Measurements from ENCODE around the gene DBNDD1. TPM values are rescaled to one million over a fixed set of nuclear protein-coding genes. Genes with fewer than 3 reads are reported as not detected.

DBNDD1 gene
- total RNA-seq, 1 donor from 2014 or later, result 7.0 TPM

GRCh38 chr16:90053902-90054500 lies 34.7 kb upstream of the DBNDD1 start:
- Histone ChIP-seq H3K27me3 (no peaks in the 10 kb centered on the region), H3K27ac (no peak overlapping the region), H3K36me3 (no peaks in the 10 kb centered on the region), H3K4me3 (no peak overlapping the region), H3K9me3 (no peaks in the 10 kb centered on the region), H3K4me1 (no peaks in the 10 kb centered on the region)
- ATAC-seq (peak; percentile 47), DNase-seq (no peak)
- no peak for TF ChIP-seq CTCF (IDR thresholded peaks at IDR 0.05)
- intact Hi-C loops (cut with DNase I), result no loop called here

GRCh38 chr16:90050969-90051368 lies 31.7 kb upstream of the DBNDD1 start:
- H3K36me3 ChIP-seq, result no peaks in the 10 kb centered on the region
- no peak overlapping the region for H3K4me3 ChIP-seq
- ATAC-seq (no peak), DNase-seq (peak; percentile 26)
- intact Hi-C loops (cut with DNase I), result no loop called here
- no peaks in the 10 kb centered on the region for H3K9me3 ChIP-seq
- no peak for TF ChIP-seq CTCF (IDR thresholded peaks at IDR 0.05)
- no peaks in the 10 kb centered on the region for H3K27me3 ChIP-seq
- H3K27ac ChIP-seq, result no peak overlapping the region
- peaks cover 13% of the 10 kb centered on the region for H3K4me1 ChIP-seq

- Histone ChIP-seq H3K36me3 (no peaks in the 10 kb centered on the region), H3K27me3 (no peaks in the 10 kb centered on the region), H3K27ac (no peak overlapping the region), H3K4me3 (no peak overlapping the region), H3K4me1 (peaks cover 13% of the 10 kb centered on the region), H3K9me3 (no peaks in the 10 kb centered on the region)
- no peak for ATAC-seq
- intact Hi-C loops (cut with DNase I), result no loop called here
- peak; percentile 26 for DNase-seq
- no peak for TF ChIP-seq CTCF (IDR thresholded peaks at IDR 0.05)
Measured at GRCh38 chr16:90048737-90049330, 29.6 kb upstream of the DBNDD1 start.

- Histone ChIP-seq H3K4me1 (peaks cover 13% of the 10 kb centered on the region), H3K9me3 (no peaks in the 10 kb centered on the region), H3K4me3 (no peak overlapping the region), H3K27ac (no peak overlapping the region), H3K36me3 (peaks cover 4% of the 10 kb centered on the region), H3K27me3 (no peaks in the 10 kb centered on the region)
- no peak for TF ChIP-seq CTCF (IDR thresholded peaks at IDR 0.05)
- ATAC-seq, result no peak
- intact Hi-C loops (cut with DNase I), result no loop called here
- DNase-seq, result no peak
Measured at GRCh38 chr16:90048347-90048722, 29.1 kb upstream of the DBNDD1 start.

GRCh38 chr16:90047714-90048346 lies 28.6 kb upstream of the DBNDD1 start:
- no peak for TF ChIP-seq CTCF (IDR thresholded peaks at IDR 0.05)
- intact Hi-C loops (cut with DNase I), result no loop called here
- H3K9me3 ChIP-seq, result no peaks in the 10 kb centered on the region
- H3K4me3 ChIP-seq, result peak overlapping the region; percentile 32
- H3K27me3 ChIP-seq, result no peaks in the 10 kb centered on the region
- DNase-seq (no peak), ATAC-seq (peak; percentile 24)
- H3K36me3 ChIP-seq, result peaks cover 9% of the 10 kb centered on the region
- H3K27ac ChIP-seq, result no peak overlapping the region
- H3K4me1 ChIP-seq, result peaks cover 13% of the 10 kb centered on the region
